WI38 (cell line): ENCODE measurements around the gene NCKIPSD.

Source experiments
- H3K4me3 ChIP-seq: 2 replicates; pipeline ENCODE4 v1.5.1; 2011; ENCODE audit warnings: low read depth, mild to moderate bottlenecking, control low read depth, low read length
- CTCF ChIP-seq: IDR thresholded peaks from 2 replicates; pipeline ENCODE4 v1.5.1; 2012; ENCODE audit warnings: low read depth, mild to moderate bottlenecking, control low read depth, low read length

The NCKIPSD gene

DNA sequence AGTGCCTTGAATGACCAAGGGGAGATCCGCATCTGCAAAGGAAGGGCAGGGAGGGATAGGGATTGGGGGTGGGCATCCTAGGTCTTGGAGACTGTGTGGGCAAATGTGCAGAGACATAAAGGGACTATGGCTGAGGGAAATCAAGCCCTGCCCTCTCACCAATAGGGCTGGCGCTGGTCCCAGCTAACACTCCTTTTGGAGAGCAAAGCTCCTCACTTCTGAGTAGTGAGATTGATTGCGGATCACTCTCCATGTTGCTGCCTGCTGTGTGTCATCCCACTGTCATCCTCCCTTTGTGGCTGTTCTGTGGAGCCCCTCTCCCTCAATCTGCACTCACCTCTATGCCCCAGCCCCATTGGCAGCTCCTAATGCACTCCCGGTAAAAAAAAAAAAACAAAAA, 20.8 kb downstream of the NCKIPSD start:
- no peak overlapping the region for H3K4me3 ChIP-seq
- no peak for TF ChIP-seq CTCF

DNA sequence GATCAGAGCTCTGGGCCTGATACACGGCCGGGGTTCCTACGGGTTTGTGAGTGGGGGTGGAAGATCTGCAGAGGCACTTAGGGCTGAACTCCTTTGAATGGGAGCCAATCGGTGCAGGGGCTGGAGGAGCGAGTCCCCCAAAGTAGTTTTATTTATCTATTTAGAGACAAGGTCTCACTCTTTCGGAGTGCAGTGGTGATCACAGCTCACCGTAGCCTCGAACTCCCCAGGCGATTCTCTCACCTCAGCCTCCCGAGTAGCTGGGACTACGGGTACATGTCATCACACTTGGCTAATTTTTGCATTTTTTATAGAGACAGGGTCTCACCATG, 21.4 kb downstream of the NCKIPSD start:
- no peak overlapping the region; the same call in 1 of the 2 replicates for H3K4me3 ChIP-seq

DNA sequence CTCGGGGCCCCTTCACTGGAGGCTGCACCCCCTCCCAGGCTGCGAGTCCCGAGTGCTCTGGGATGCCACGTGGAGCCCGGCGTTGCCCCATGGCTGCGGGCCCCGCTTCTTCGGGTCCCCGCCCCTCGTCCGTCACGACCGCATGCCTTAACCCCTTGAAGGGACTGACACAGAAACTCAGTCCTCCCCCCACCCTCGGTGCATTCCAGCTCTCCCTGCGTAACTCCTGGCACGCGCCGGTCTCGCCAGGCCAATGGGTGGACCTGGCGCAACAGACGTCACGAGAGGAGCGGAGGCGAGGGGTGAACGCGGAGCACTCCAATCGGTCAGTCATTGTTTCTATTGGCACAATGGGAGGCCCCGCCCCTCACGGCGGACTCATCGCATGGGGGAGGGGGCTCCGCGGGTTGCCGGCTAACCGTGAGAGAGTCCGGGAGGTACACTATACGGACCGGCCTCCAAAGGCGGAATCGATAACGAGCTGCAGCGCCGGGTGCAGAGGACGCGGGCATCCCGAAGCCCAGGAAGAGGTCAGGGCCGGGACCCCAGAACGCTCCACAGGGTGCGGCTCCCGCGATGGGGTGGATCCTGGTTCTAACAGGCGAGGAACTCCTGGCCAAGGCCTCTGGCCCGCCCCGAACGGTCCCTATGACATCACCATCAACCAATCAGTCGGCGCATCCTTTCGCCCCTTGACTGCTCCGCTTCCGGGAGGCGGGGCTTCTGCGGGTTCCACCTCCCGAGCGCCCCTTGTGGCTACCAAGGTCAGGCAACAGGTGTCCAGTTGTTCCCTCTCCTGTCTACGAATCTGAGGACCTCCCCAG, 22.0 kb downstream of the NCKIPSD start:
- peak; percentile 87 for TF ChIP-seq CTCF
- H3K4me3 ChIP-seq = peak overlapping the region; percentile 65

More for the DNA sequence above, 21.4 kb downstream of the NCKIPSD start:
- no peak for TF ChIP-seq CTCF

- no peak for TF ChIP-seq CTCF
- H3K4me3 ChIP-seq = peak within 1 kb of the TSS; percentile 65
Observed at GRCh38 chr3:48662753-48663488, 22.8 kb downstream of the NCKIPSD start, which contains the start of gene CELSR3. CELSR3 (minus strand) TSS chr3:48662886; CDS start chr3:48662634, 252 bp downstream.

DNA sequence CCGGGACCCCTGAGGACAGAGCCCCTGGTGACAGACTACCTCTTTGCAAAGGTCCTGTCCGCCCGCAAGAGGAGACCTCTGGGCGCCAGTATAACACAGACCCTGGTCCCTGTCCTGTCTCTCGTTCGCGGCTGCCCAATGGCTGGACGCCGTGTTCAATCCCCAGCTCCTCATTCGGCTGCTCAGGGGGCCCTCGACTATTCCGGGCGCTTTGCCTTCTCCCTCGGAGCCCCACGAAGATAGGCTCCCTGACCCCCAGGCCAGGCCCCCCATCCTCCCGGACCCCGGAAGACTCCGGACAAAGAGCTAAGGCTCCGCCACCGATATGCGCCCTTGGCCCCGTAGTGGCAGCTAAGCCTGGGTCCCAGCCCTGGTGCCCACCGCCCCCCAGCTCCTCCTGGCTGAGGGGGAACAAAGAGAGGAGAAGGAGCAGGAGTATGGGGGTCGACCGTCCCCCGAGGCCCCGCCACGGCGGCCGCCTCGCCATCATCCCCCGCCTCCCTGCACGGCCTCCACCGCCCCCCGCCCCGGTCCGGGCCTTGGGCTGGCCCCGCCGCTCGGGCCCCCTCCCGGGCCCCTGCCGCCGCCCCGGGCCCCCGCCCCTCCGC, 23.5 kb downstream of the NCKIPSD start:
- peak overlapping the region; percentile 65; the same call in 1 of the 2 replicates for H3K4me3 ChIP-seq
- TF ChIP-seq CTCF = no peak

- H3K4me3 ChIP-seq = peak overlapping the region; percentile 40
- no peak for TF ChIP-seq CTCF
Observed at GRCh38 chr3:48661501-48662144, 24.1 kb downstream of the NCKIPSD start.
